Heart left ventricle (tissue), 13 donors: ENCODE data around the gene BTBD1.

ENCODE experiments used
- POLR2A ChIP-seq, 2 donors: fragments of 450-650 bp; IDR thresholded peaks; one replicate each; pipeline ENCODE4 v1.6.1; 2017; ENCODE audit warnings: antibody characterized with exemption in 2 of 2, mild to moderate bottlenecking in 2 of 2, moderate library complexity in 2 of 2
- TF ChIP-seq, protein P1 (sequence below), 12 donors: fragments of 200-600 bp; sonication (generic) in 4 of 12; IDR thresholded peaks; one replicate each; pipeline versions ENCODE4 v1.5.0 to v1.8.0; 2018 to 2022; ENCODE audit warnings: antibody characterized with exemption in 12 of 12, mild to moderate bottlenecking in 5 of 12
- donor health status: ischemic (EF 13 %, LVEDD 7.1; RV severe dilation, severe dysfunction).
- donor health status: DM: no; HTN: yes; CAD: no.
- donor health status: DM: no; HTN: no; CAD: no.
- donor health status: ischemic (EF 25% LVEDD 6.9; RV normal size, moderate dysfunction).
- donor health status: ischemic (EF 25% LVEDD 5.7; RV mildly dilated, moderate dysfunction).
- donor health status: ischemic (EF 35%, LVEDD 5.7; RV mildly dilated, moderate dysfunction).
- donor health status: nonischemic (EF 11% LVEDD 7.7; RV severe dilation, severe dysfunction).
- donor health status: DM: yes; HTN: yes; CAD: no.
- donor health status: PGD.
- donor health status: ischemic (EF 29% LVEDD 5.4; RV normal size, mild dysfunction).
- donor health status: nonischemic (EF 23%, LVEDD 6.1; RV moderate dilation, normal function).

DNA sequence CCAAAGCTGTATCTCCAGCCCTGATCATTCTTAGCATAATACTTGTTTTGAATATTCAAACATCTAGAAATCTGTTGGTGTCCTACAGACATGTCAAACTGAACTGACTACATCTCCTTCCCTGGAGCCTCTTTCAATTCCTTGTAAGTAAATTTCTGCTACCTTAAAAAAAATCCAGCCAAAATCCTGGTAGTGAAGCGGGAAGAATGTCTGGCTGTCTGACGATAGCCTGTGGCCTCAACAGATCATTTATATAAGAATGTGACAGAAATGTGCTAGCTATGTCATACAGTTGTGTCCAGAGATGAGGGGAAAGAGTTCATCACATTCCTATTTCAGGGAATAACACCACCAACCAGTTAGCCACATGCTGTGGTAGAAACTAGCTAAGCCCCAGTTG is 21.8 kb upstream of the BTBD1 start:
- TF ChIP-seq, protein P1, sequence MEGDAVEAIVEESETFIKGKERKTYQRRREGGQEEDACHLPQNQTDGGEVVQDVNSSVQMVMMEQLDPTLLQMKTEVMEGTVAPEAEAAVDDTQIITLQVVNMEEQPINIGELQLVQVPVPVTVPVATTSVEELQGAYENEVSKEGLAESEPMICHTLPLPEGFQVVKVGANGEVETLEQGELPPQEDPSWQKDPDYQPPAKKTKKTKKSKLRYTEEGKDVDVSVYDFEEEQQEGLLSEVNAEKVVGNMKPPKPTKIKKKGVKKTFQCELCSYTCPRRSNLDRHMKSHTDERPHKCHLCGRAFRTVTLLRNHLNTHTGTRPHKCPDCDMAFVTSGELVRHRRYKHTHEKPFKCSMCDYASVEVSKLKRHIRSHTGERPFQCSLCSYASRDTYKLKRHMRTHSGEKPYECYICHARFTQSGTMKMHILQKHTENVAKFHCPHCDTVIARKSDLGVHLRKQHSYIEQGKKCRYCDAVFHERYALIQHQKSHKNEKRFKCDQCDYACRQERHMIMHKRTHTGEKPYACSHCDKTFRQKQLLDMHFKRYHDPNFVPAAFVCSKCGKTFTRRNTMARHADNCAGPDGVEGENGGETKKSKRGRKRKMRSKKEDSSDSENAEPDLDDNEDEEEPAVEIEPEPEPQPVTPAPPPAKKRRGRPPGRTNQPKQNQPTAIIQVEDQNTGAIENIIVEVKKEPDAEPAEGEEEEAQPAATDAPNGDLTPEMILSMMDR (IDR thresholded peaks at IDR 0.05): no peak
- TF ChIP-seq POLR2A (IDR thresholded peaks at IDR 0.05): no peak
